GM18505 (cell line): ENCODE results near the gene COMMD3.
A peak's percentile ranks its signal among the peaks of the same experiment; 100 is the strongest.

Experiments used
- ATAC-seq: cut with Tn5 transposase; IDR thresholded peaks from one replicate; pipeline ENCODE4 v1.9.1; 2021; ENCODE audit not compliant: unreplicated experiment
- POLR2A ChIP-seq: IDR thresholded peaks from 4 replicates; pipeline ENCODE4 v1.6.1; 2011; ENCODE audit warnings: borderline replicate concordance; ENCODE audit not compliant: insufficient read depth, insufficient read length; ENCODE audit errors: extremely low read depth

The COMMD3 gene

DNA sequence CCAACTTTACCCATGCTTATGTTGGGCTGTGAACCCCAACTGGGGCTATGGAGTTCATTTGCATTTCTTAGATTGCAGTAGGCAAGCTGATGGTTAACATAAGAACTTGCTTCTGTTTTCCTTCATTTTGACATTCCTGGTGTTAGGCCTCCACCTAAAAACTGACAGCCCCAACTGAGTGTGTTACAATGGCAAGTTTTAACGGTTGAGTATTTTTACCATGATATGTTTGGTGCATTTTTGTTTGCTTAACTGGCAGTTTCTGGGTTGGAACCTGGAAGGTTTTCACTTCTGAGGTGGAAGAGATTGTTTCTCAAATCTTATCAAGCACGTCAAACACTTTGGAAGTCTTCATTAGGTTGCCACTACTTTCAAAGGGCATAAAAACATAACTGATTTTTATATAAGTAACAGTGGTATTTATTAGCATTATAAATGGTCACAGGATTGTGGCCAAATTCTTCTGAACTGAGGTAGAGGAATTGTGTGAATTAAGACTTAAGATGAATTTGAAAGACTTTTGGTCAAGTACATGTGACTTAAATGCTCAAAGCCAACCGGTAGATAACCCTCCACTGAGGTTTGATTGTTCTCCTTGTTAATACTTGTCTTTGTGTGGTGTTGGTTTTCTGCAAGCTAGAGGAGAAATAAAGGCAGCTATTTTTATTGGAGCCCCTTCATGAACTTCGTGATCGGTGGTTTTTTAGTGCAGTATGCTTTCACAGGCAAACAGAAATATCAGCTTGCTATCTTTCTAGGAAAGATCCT lies 7.5 kb downstream of the COMMD3 start:
- no peak for TF ChIP-seq POLR2A
- no peak for ATAC-seq

DNA sequence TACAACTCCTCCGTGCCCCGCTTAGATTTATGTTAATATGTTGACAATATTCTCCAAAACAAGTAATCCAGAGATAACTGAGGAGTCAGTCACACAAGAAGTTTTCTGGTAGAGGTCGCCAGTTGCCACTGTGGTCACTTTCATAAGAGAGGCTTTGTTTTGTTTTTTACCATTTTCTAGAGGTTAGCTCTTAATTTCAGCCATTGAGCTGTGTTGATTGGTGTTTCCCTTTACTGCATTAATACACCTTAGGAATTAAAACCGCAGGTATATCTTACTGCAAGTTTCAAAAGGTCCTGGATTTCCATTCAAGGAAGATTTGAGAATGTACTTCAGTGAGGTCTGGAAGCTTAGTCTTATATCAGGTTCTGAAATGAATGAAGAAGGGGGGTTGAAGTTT lies 8.2 kb downstream of the COMMD3 start:
- no peak for ATAC-seq
- no peak for TF ChIP-seq POLR2A

DNA sequence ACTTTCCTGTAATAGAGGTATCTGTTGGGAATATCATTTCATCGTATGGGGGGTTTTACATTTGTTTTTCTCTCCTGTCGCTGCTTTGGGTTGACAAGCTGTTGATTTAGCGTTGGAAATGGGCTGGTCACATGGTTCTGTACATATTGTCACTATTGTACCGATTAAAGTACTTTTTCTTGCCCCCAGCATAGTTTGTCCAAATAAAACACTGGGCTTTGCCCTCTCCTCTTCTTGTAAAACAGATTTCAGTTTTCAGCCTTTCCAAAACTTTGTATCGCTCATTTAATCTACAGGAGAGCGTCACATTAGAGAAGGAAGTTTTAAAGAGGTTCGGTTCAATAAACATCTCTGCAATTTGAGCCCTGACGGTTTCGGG lies 8.7 kb downstream of the COMMD3 start:
- no peak for ATAC-seq

DNA sequence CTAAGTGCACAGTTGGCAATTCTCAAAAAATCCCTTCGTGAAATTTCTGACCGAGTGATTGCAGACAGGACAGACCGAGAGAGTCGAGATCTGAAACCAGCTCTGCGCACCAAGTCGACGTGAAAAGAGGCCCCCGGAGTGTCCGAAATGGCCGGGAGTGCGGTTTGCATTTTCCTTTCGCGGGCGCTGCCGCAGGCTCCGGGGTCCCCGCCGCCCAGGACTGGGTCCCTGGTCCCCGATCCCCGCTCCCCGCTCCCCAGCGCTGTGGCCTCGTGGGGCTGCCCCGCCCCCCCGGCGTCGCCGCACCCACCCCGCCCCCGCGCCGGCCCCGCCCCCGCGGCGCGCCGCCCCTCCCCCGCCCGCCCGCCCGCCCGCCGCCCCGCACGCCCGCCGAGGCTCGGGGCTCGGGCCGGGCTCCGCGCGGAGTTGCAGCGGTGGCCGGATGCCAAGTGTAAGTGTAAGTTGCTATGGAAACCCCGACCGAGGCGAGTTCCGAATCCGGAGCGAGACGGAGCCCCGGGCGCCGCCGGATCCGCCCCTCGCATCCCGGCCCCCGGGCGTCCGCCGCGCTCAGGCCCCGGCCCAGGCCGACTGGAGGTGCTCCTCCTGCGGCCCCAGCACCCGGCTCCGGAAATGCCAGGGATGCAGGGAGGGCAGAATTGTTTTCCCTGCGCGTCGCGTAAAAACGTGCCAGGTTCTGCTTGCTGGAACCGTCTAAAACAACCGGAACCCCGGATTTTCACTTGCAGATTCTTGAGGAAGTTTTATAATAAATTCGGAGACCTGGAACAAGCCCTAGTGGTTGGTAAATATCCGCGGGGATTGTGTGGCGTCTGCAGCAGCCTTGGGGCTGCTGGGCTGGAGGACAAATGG lies 9.3 kb downstream of the COMMD3 start:
- no peak for TF ChIP-seq POLR2A
- peak; percentile 58 for ATAC-seq

More for the DNA sequence above, 8.7 kb downstream of the COMMD3 start:
- no peak for TF ChIP-seq POLR2A

DNA sequence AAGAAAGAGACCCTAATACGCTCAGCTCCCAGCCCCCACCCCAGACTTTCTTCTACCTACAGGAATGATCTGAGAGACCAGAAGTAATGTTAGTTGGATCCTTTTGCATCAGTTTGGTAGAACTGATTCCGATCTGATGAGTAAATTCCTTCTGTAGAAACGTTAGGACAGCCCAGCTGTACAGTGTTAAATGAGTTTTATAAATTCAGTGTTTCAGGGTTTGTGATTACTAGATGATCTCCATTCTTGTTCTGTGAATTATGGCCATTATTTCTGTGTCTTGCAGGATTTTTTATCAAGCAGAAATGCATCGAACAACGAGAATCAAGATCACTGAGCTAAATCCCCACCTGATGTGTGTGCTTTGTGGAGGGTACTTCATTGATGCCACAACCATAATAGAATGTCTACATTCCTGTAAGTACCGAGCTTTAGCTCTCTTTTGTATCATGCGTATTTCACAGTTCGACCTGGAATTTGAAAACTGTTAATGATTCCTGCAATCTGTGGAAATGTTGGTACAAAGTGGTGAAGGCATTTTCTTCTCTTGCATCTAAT lies 10.0 kb downstream of the COMMD3 start:
- no peak for TF ChIP-seq POLR2A
- ATAC-seq: no peak

DNA sequence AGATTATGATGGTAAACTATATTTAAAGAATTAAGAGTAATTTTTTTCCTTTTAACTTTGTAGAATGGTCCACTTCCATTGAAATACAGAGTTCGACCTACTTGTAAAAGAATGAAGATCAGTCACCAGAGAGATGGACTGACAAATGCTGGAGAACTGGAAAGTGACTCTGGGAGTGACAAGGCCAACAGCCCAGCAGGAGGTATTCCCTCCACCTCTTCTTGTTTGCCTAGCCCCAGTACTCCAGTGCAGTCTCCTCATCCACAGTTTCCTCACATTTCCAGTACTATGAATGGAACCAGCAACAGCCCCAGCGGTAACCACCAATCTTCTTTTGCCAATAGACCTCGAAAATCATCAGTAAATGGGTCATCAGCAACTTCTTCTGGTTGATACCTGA lies 13.0 kb downstream of the COMMD3 start:
- TF ChIP-seq POLR2A: no peak
- no peak for ATAC-seq

DNA sequence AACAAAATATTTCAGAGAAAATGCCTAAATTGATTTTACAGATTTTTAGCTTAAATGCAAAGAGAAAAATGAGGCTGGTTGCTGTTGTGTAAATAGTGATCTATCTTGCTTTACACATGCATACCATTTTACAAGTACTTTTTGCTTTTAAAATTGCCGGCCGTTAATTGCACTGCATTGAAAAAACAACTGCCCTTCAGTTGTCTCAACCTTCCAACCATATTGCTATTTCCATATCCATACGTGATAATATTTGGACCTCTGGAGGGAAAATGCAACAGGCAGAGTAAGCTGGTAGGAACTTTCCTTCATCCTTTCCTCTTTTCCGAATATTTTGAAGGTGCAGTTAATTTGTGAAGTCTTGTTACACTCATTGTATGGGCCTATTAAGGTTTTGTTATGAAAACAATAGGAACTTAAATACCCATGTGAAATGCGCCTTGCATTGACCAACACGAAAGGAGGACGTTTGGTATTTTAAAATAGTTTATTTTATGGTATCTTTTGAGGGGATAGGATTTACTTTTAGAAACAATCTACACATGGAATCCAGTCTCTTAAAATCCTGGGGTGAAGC lies 16.0 kb downstream of the COMMD3 start:
- ATAC-seq: no peak
- TF ChIP-seq POLR2A: no peak

DNA sequence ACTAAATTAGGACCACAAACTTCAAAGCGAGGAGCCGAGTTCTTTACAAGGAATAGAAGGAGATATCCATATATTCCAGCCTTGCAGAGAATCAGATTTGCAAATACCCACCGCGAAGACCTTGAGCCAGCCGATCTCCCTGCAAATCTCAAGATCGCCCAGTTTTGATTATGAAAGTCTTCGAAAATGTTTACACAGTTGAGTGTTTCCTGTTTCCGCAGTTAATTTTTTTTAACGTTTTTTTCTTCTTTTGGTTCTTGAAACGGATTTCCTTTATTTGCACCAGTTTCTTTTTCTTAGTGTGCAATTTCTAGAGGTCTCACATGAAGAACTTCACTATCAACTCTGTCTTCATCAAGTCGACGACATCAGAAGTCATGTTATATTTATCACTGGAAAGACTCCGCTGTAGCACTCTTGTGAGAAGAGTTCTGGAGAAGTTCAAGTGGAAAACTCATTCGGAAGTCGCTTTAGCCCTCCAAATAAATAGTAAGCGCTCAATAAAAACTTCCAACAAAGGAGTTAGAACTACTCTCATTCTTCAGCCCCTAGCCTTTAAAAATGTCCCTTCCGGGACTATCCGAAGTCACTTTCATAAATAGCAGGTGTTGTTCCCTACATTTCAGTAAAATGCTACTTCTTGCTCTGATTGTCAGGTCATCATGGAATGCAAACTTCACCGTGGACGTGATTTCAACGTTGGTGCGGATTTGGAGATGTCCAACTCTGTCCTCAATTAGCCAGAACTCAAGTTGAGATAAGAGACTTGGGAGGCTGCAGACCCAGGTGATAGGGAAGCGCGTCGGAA lies 17.2 kb downstream of the COMMD3 start:
- no peak for TF ChIP-seq POLR2A
- no peak for ATAC-seq

DNA sequence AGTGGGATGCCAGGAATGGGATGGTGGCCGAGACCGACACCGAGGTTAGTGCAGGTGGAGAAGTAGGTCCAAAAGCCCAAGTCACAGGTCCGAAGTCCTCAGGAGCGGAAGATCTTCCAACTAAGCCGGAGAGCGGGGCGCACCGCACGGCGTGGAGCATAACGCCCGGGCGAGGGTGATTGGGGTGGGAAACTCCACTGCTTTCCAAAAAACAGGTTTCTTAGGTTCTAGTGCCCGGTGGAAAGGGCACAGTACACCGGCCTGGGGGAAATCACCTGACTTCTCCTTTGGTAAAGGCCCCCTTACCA lies 17.7 kb downstream of the COMMD3 start:
- no peak for TF ChIP-seq POLR2A
- ATAC-seq: no peak

DNA sequence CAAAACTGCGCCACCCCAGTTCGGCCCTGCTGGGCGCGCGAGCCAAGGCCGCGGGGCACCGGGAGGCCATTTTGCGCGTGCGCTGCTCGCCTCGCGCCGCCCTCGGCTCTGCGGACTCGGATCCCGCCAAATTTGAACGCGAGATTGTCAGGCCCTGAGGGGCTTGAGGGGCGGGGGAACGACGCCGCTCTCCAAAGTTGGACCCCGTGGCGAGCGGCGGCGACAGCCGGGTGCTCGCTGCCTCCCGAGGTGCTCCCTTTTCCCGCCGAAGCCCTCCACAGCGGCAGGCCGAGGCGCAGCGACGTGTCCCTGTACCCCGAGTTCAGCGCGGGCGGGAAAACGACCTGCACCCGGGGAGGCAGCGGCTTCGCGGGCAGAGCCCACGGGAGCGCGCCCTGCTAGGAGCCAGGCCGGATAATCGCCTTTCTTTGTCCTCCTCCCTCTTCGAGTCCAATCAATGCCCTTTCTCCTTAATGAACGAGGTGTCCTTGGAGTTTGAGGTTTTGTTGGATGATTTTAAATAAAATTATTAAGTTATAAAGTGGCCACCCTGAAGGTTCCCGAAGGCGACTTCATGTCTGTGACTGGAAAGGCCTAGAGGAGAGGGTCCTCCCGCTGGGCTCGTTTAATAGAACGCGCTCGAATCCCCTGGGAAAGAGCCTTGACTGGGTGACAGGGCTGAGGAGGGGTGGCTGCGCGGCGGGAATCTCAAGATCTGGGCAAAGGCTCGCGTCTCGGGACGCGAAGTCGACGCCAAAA lies 18.4 kb downstream of the COMMD3 start:
- TF ChIP-seq POLR2A: no peak
- ATAC-seq: no peak

DNA sequence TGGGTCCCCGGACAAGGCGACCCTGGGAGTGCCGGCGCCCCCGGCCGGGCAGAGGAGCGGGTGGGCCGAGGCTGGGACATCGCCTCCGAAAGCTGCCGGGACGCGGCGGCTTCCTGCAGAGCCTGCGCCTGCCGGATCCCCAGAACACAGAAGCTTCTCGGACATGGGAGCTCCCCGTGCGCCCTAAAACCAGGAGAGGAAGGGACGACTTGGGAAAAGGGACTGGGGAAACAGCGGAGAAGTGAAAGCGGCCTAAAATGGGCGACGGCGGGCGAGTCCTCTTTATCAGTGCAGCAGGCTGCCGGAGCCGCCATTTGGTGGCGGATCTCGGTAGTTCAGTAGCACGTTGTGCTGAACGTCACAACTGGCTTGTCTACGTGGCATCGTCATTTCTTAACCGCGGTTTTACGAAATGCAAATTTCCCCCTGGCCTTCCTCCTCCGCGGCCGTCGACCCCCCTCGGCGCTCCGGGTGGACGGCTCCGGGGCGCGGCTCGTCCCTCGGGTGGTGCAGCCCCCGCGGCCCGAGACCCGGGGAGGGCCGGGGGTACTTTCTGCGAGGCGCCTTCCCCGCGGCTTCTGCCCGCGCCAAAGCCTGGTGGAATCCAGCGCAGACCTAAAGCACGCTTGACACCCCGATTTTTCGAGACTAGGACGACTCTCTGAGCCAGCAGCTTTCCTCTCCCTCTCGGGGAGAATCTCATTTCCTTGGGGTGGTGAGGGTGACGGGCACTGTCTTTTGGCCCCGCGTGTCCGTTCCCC lies 19.2 kb downstream of the COMMD3 start:
- TF ChIP-seq POLR2A: peak; percentile 67
- ATAC-seq: peak; percentile 51
